ENCODE data around the gene MET. TPM values are rescaled to one million over a fixed set of nuclear protein-coding genes. Genes with fewer than 3 reads are reported as not detected.
A peak's percentile ranks its signal among the peaks of the same experiment; 100 is the strongest.
"Not testable (repeated sequence)": the region's sequence is repeated elsewhere in the genome, so short reads cannot be mapped to it uniquely, and the experiment has no call there.

MET gene
- polyA plus RNA-seq, 1 donor = 52.6 TPM

DNA sequence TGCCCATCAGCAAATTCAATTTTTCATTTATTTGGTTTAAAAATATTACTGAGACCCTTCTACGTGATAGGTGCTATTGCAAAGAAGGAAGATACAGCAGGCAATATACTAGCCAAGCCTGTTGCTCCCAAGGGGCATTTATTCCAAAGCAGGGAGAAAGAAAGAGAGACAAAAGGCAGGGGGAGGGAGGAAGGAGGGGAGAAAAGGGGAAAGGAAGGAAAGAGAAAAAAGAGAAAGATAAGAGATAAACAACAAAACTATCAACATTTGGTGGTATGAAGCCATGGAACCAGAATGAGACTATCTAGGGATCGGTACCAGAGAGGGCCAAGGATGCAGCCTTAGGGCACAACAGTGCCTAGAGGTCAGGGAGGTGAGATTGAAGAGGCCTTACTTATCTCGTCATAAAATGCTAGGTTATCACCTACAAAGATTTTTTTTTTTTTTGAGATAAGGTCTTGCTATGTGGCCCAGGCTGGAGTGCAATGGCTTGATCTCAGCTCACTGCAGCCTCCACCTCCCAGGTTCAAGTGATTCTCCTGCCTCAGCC is 135.1 kb downstream of the MET start:
- DNase-seq = no peak

DNA sequence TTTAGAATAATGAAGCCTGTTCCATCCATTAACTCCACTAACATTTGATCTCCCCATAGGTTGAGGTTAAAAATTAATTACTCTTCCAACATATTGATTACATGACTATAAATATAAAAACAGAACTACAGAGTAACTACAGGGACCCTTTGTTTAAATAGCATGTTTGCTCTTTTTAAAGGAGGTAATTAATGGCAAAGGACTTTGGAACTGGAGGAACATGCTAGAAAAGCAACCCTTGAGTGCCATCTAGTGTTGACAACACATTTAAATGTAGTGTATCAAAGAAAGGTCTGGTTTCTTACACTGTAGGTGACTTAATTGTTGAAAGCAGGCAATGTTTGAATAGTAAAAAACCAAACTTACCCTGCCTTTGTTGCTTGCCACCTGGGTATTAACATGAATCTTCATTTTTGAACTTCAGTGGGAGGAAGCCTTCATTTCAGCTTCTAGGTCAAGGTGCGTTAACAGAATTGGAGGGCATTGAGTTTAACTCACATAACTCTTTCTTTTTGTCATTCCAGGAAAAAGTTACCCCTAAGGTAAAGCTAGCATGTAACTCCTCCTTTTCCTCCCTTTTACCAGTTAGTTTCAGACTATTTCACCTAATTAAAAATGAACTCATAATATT is 137.8 kb downstream of the MET start:
- peak; percentile 85 for DNase-seq

DNA sequence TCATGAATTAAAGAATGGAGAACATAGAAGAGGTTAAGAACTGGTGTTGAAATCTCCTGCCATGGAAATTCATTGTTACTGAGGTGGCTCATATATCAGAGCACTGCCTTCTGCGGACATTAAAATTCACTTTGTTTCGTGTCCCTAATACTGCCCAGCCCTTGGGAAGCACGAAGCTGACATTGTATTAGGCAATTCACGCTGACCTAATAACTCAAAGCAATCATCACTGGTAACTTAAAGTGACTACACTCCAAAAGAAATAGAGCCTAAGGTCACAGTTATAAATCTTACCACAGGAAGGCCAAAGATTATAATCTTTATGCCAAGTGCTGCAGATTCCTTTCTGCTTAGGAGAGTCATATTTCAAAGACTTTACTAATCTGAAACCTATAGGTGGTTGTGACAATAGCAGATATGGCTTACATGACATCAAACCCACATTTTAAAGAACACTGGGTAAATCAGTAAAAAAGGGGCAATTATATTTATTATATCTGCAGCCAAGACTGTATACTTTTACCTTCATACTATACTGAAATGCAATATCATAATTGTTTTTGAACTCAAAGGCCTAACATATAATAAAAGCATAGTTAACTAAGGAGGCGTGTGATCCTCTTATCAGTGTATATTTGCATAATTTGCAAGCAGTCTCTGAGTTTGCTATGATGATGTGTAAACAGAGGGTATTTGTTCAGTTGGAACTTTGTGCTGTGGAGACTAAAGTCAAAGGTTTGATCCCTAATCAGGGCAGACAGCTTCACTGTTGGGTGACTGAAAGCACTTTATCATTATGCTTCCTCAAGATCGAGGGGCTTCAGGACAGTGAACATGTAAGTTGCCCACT is 138.5 kb downstream of the MET start:
- DNase-seq = no peak

DNA sequence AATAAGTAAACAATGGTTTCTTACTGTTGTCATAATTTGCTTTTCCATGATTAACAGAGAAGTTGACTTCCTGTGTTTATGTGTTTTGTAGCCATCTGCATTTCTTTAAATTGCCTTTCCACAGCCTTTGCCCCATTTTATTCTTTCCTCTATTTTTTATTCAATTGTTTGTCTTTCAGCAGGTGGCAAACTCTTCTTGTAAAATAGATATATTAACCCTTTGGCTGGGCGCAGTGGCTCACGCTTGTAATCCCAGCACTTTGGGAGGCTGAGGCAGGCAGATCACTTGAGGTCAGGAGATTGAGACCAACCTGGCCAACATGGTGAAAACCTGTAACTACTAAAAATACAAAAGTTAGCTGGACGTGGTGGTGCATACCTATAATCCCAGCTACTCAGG is 139.8 kb downstream of the MET start:
- no peak for DNase-seq

DNA sequence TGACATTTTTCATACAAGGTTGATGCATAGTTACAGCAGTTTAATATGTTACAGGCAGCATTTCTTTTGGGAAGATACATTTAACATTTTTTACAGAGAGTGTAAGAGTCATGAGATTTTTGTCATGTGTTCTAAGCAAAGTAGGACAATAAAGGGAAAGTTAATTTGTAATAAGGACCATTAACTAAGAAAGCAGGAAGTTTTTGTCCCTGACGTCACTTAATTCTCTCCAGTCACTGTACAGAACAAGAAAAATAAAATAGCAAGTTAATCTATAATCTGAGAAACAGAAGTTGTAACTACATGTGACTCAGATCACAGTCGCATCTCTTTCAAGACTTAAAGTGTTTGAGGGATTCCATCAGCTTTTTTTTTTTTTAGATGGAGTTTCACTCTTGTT is 140.9 kb downstream of the MET start:
- no peak for DNase-seq

DNA sequence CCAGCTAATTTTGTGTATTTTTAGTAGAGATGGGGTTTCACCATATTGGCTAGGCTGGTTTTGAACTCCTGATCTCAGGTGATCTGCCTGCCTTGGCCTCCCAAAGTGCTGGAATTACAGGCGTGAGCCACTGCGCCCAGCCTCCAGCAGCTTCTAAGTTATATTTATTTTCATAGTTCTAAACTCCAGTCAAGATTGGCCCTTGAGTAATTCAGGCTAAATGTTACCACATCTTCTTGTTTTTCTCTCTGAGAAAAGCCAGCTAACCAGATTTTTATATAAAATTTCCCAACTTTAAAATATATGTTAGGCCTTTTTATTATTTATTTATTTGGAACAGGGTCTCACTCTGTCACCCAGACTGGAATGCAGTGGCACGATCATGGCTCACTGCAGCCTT is 141.4 kb downstream of the MET start:
- DNase-seq = not testable (repeated sequence)

DNA sequence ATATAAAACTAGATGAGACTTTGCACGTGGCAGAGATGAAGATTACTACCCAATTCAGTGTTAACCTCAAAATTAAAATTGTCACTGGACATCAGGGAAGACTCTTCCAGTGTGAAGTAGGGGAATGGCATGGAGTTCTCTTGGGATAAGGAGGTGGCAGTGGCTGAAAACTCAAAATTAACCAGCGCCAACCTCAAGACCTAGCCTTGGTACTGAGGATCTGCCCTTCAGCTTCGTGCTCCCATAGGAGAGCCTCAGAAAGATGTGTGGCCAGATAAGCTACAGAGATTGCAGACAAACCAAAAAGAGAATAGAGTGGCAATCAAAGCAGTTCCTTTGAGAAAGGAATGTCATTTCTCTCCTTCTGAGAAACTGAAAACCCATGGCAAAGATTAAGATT is 143.0 kb downstream of the MET start:
- no peak for DNase-seq

DNA sequence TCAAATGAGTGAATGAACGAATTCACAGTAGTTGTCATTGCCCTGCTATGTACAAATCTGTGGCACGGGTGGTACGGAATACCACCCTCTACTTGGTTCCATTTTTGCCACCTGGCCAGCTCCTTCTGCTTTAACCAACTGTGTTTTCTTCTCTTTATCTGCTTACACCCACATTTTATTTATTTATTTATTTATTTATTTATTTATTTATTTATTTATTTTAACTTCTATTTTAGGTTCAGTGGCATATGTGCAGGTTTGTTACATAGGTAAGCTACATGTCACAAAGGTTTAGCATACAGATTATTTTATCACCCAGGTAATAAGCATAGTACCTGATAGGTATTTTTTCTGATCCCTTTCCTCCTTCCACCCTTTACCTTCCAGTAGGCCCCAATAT is 148.2 kb downstream of the MET start:
- DNase-seq = no peak

DNA sequence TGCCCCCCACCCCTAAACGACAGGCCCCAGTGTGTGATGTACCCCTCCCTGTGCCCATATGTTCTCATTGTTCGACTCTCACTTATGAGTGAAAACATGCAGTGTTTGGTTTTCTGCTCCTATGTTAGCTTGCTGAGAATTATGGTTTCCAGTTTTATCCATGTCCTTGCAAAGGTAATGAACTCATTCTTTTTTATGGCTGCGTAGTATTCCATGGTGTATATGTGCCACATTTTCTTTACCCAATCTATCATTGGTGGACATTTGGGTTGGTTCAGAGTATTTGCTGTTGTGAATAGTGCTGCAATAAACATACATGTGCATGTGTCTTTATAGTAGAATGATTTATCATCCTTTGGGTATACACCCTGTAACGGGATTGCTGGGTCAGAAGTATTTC is 149.7 kb downstream of the MET start:
- DNase-seq = not testable (repeated sequence)

DNA sequence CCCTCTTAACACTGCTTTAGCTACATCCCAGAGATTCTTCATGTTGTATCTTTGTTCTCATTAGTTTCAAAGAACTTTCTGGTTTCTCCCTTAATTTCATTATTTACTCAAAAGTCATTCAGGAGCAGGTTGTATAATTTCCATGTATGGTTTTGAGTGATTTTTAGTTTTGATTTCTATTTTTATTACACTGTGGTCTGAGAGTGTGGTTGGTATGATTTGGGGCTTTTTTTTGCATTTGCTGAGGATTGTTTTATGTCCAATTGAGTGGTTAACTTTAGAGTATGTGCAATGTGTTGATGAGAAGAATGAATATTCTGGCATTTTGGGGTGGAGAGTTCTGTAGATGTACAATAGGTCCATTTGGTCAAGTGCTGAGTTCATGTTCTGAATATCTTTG is 152.5 kb downstream of the MET start:
- no peak for DNase-seq

DNA sequence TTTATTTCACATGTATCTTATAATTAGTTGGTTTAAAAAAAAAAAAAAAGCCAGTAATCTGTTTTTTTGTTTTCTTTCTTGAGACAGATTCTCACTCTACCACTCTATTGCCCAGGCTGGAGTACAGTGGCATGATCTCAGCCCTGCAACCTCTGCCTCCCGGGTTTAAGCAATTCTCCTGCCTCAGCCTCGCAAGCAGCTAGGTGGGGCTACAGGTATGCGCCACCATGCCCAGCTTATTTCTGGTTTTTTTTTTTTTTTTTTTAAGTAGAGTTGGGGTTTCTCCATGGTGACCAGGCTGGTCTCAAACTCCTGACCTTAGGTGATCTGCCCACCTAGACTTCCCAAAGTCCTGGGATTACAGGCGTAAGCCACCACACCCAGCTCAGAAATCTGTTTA is 156.3 kb downstream of the MET start:
- no peak for DNase-seq

DNA sequence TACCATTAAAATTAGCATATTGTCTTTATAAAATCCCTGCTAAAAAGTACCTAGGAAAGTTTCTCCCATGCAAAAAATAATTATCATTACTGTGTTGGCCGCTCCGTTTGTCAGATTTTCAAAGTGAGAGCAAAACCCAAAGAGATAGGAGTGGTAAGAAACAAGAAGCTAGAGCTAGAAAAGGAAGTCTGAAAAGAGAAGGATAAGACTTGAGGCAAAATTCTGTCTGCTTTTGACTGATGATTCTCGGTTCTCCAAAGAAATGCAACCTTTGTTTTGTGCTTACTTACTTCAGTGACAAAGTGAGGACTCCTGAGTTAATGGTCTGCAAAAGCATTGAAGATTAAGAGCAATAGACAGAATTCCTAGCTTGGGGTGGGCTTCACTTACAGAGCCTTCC is 157.0 kb downstream of the MET start:
- no peak for DNase-seq

DNA sequence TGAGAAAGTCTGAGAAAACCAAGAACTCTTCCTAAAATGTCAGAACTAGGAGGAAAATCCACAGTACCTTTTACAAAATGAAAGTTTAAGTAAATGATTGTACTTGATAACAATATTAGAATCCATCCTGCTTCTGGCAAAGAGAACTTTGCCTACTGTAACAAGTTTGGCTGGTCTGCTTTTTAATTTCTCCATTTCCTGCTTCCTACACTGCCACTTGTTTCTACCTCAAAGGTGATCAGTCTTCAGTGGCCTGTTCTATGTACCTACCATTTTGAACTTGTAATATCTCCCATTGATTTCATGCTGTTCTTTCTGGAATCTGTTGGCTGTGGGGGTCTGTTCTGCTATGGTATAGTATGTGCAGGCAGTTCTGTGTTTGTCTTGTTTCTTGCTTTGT is 157.5 kb downstream of the MET start:
- DNase-seq = no peak

DNA sequence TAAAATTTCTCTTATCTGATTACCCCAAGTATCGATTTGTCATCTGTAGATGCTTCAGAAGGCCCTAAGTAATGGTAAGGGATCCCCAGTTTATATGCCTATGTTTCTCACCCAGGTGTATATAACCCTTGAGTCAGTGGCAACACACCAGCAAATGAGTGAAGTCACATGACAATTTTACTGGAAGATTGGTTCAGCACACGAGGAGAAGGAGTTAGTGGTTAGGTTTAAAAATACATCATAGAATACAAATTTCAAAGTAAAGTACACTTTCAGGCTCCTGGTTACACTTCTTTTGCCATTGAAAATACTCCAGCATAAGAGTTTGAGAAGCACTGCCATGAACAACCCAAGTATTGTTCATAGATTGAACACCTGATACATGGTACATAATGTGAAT is 160.7 kb downstream of the MET start:
- no peak for DNase-seq

DNA sequence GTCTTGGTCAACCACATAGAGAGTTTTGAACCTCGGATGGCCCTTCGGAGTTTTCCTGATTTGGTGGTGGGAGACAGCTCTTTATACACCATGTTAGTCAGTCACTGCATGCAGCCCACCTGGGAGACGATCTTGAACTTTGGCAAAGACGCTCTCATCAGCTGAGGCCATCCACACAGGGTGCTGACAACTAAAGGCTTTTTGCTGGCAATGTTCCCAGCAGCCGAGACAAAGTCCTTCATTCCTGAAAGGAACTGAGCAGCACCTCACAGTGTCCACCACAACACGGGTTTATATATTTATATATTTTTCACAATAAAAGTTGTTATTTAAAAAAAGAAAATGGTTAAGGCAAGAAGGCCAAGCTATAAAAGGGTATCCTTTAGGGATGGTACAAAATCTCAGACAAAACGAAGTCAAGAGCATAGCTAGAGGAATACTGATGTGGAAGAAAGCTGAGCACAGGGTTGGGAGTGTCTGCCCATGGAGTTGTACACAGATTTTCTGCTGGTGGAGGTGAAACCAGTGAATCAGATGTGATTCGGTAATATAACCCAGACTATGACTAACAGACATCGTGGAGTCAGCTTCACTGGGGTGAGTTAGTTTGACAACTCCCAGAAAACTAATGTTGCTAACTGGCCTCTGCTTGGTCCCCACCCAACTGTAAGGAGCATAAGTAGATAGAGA is 163.0 kb downstream of the MET start:
- DNase-seq = no peak

DNA sequence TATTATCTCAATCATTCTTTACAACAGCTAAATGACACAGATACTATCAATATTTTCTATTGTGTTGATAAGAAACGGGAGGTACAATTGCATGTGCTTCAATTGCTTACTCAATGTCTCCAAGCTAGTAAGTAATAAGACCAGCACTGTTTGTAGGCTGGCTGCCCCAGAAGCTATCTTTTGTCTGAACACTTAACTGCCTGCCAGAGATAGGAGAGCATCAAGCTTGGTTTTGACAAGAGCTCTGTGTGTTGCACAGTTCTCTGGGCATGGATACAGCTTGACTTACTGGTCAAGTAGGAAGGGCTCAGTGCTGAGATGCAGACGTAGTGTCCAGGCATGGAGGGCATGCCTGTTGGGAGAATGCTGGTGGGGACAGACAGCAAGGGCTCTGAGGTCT is 164.1 kb downstream of the MET start:
- DNase-seq = no peak

DNA sequence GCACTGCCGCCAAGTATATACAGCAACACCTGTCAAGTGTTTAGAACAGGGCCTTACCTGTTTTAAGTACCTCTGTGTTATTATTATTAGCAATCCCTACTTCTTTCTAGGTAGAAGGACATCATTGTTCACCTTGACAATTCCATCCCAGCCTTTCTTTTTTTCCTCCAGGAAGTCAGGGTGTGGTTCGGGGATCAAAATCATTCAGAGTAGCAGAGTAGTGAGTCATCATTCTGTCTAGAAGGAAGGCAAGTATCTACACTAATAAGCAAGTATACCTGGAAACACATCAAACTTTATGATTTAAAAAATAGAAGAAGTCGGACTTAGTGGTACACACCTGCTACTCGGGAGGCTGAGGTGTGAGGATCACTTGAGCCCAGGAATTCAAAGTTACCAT is 164.9 kb downstream of the MET start:
- DNase-seq = no peak

DNA sequence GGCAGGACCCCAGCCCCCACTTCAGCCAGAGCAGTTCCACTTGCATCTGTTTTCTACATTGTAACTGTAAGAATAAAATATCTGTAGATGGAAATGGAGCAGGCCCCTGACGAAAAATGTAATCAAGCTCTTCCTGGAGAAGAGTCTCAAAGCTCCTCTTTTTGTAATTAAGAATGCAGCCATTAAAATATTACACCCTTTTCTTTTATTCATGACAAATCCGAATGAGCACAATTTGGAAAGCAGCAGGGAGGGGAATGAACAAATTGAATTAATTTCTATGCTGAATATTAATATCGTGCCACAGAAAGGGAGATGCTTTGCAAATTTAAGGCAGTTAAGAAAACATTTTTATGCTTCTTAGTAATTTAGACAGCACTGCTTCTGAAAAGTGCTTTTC is 165.6 kb downstream of the MET start:
- DNase-seq = no peak

DNA sequence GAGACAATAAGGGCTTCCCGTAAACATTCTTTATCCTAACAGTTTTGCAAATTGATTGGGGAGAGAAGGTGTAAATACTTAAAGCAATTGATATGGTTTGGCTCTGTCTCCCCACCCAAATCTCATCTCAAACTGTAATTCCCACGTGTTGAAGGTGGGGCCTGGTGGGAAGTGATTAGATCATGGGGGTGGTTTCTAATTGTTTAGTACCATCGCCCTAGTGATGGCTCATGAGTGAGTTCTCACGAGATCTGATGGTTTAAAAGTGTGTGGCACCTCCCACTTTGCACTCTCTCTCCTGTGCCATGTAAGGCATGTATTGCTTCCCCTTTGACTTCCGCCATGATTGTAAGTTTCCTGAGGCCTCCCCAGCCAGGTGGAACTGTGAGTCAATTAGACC is 168.3 kb downstream of the MET start:
- no peak for DNase-seq

DNA sequence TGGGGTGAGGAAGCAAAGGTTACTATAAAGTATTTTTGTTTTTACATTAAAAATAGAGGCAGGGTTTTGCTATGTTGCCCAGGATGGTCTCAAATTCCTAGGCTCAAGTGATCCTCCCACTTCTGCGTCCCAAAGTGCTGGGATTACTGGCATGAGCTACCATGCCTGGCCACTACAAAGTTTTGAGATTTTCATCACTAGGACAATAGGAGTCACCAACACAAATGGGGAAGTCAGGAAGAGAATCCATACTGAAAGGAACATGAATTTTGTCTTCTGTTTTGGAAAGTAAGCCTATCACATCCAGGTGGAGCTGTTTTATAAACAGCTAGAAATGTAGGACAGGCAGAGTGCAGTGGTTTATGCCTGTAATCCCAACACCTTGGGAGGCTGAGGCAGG is 170.4 kb downstream of the MET start:
- DNase-seq = no peak

DNA sequence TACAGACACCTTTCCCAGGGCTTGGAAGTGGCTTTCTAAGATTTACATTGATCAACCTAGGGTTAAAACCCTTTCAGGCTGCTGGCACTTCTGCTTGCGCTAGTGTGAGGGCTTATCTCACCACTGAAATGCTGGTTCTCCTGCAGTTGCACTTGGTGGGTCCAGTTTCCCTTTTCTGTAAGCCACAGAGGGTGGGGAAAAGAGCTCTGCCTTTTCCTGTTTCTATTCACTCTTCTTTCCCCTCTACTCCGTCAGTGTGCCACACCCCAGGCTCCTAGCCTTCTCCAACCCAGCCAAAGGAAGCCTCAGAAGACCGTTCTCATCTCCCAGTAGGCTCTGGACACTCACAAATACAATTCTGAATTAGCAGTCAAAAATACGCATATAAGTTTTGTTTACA is 171.4 kb downstream of the MET start:
- DNase-seq = no peak
